Activated T-cell treated with anti-CD3 and anti-CD28 coated beads, Interleukin-2, amount 50 U/mL, for 48 hours (primary cell): Measurements from ENCODE around the gene AMPD3.

Experiments
- DNase-seq, 2 experiments: peaks; one replicate each; pipeline ENCODE4 v3.0.0-alpha.2; 2020

The AMPD3 gene

DNA sequence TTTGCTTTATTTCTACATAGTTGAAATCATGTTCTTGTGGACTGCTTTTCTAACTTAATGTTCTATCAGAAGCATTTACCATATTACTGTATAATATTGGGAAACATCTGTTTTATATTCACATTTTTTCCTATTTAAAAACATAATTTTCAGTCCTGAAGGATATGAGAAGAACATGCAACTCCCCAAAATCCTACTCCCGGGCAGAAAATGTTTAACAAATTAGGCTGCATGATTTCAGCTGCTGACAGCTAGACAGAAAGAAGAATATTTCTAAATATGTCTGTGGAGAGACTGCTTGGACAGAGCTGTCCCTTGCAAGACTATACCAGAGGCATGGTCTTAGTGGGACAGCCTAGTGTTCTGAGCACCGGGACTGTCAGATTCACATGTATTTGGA, 15.7 kb upstream of the AMPD3 start:
- DNase-seq, result no peak

DNA sequence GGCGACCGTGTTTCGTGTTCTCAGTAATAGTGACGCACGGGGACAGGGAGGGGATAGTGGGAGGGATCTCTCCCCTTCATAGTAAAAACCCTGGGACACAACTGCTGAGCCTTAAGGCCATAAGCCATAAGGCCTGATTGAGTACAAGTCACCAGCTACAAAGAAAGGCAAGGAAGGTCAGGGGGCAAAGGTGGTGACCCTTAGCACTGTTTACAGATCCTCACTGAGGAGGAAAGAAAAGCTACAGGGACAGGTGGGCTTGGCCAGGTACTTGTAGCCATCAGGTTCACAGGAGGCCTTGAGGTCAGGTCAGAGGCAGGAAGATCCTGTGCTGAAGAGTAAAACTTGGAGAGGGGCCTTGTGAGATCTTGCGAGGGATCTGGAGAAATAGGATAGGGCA, 15.1 kb upstream of the AMPD3 start:
- DNase-seq, result no peak

DNA sequence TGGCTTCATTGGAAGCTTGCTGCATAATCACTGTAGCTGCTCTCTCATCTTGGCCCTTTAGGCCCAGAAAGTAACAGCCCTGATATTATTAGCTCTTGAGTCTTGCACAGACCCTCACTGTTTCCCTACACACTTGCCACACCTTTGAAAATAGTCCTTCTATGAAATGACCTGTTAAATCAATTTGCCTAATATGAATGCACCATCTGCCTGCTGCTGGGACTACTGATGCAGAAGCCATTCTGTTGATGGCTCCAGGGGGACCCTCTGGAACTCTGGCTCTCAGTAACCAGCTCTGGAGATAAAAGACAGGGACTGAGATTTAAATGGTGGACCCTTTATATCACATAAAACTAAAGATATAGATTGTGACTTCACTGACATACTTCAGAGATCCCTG, 14.7 kb upstream of the AMPD3 start:
- no peak for DNase-seq

DNA sequence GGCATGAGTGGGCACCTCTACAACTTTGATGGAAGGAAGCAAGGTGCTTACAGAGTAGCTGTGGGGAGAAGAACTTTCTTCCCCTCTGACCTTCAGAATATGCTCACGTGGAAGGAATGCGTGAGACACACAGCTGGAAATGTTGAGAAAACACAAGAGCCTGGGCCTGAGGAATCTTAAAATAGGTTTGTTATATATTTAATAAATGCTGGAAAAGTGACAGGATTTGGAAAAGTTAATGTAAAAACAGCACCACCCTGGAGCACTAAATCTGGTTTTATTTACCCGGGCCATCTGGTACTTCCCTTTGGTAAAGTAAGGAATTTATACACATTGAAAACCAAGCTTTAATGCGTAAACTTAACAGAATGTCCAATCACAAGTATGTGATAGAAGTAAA, 14.0 kb upstream of the AMPD3 start:
- no peak for DNase-seq

DNA sequence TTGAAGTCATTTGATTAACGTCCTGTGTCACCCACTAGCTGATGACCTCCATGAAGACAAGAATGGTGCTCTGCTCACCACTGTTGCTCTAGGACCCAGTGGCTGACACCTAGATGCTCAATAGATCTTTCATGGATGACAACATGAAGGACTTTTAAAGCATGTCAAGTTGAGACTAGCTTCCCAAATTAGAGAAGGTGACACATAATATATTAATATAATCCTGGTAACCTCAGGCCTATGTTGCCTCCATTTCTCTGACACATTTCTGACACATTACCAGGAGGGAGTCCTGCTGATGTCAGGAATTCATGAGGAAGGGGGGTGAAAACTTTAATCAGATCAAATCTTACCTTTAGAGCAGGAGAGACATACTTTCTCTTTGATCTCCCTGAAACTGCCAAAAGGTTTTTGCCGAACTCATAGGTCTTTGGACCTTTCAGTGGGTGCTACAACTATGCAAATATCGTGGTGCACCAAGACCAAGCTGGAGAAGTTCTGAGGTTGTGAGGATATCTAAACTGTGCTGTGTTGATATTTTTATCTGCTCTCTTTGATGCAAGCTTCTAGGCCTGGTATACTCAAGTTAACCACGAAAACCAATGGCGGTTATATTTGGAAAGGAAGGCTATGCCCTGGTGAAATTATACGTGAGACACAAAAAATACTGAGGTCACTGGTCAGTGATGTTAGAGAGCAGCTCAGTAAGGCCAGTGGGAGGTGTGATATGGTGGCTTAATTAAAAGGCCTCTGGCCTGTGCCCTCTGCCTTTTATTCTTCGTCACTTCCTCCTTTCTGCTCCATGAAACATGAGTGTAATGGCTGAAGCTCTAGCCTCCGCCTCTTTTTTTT, 13.2 kb upstream of the AMPD3 start:
- DNase-seq, result no peak

GRCh38 chr11:10443152-10443551, 11.9 kb upstream of the AMPD3 start:
- DNase-seq, result peak in 1 of 2 experiments; percentile 37

- DNase-seq, result no peak
These were observed 11.3 kb upstream of the AMPD3 start for GRCh38 chr11:10443721-10444235.

GRCh38 chr11:10444725-10445315, 10.2 kb upstream of the AMPD3 start:
- no peak for DNase-seq

DNA sequence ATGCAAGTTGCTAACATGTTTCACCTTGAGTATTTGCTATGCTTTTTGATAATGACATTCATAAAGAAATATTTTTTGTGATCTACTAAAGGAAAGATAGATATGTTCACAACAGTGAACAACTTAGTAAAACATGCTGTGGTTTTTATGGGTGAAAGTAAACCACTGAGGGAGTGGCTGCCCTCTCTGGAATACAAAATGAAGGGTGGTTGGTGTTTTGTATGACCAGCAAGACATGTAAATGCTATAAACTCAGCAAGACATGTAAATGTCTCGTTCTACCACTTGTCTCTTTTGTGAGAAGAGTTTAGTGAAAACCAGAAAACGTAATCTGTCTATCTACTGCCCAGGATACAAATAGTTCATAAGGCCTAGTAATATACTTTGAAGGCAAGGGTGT, 7.6 kb upstream of the AMPD3 start:
- DNase-seq, result no peak

- peak; percentile 67 to 72 for DNase-seq
These were observed 4.3 kb upstream of the AMPD3 start for GRCh38 chr11:10450462-10451425.

GRCh38 chr11:10451426-10452116, 3.5 kb upstream of the AMPD3 start:
- DNase-seq, result no peak

DNA sequence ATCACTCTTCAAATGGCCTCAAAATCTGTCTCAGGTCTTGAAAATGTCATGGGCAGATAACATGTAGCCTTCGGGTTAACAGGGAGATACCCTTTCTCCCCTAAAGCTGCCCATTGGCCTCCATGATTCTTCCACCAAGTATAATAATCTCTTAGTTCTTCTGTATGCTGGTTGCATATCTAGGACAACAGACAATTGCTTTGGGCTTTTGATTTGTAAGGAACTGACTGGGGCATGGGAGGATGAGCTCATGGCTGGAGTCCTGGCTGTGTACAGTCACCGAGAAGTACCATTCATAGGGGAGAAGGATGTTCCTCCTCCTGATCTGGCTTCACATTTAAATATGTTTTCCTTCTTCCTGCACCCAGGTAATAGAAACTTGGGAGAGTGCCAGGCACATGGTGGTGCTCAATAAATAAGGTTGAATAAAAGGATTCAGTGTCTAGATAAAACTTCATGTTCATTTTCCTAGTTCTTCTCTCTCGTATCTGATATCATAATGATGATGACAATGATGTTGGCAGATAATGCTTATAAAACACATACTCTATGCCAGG, 2.8 kb upstream of the AMPD3 start:
- no peak for DNase-seq

GRCh38 chr11:10453261-10453660, 1.8 kb upstream of the AMPD3 start:
- no peak for DNase-seq

- DNase-seq, result peak; percentile 81 to 85
These were observed 798 bp downstream of the AMPD3 start for GRCh38 chr11:10455637-10456487.

GRCh38 chr11:10456519-10456918, 1.5 kb downstream of the AMPD3 start:
- DNase-seq, result no peak

- no peak for DNase-seq
These were observed 2.8 kb downstream of the AMPD3 start for GRCh38 chr11:10457901-10458300.

- peak; percentile 63 to 72 for DNase-seq
These were observed 4.2 kb downstream of the AMPD3 start for GRCh38 chr11:10459029-10459970.

- no peak for DNase-seq
These were observed 5.7 kb downstream of the AMPD3 start for GRCh38 chr11:10460611-10461275.

- DNase-seq, result no peak
These were observed 6.3 kb downstream of the AMPD3 start for GRCh38 chr11:10461276-10461790.
